ENCODE measurements around the gene ZNF32.
A peak's percentile ranks its signal among the peaks of the same experiment; 100 is the strongest.

Gene ZNF32

DNA sequence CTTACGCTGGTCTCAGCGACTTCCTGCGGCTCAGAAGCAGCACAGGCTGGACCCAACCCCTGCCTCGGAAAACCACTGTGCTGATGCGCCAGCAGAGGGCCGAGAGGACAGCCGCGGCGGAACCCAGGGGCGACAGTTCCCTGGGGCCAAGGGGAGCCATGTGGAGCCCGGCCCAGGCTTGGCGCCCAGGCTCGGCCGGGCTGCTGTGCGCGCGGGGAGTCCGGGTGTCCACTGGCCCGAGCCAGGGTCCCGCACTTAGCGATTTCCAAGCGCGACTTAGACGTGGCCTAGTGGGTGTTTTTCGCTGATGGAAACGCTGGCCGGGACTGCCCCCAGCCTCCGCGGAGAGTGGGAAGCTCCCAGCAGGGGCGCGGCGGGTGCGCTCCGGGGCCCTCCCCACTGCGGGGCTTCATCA lies 18.6 kb upstream of the ZNF32 start:
- peak overlapping the region; percentile 58 for H3K4me3 ChIP-seq (ENCODE audit: low read depth, low read length)
- H3K27ac ChIP-seq (ENCODE audit: low read depth, low read length): no peak overlapping the region
- peaks cover 5% of the 10 kb centered on the region; the same call in 1 of the 2 replicates for H3K9me3 ChIP-seq (ENCODE audit: control insufficient read depth, insufficient read depth, low read depth, low read length)
- peaks cover 38% of the 10 kb centered on the region for H3K27me3 ChIP-seq (ENCODE audit: control insufficient read depth, insufficient read depth, low read length)
- no peak overlapping the region for H3K9ac ChIP-seq (ENCODE audit: low read length)
- no peaks in the 10 kb centered on the region for H3K36me3 ChIP-seq (ENCODE audit: control insufficient read depth, insufficient read depth, low read length)
- no peaks in the 10 kb centered on the region for H3K4me1 ChIP-seq (ENCODE audit: control insufficient read depth, insufficient read depth, low read length)

DNA sequence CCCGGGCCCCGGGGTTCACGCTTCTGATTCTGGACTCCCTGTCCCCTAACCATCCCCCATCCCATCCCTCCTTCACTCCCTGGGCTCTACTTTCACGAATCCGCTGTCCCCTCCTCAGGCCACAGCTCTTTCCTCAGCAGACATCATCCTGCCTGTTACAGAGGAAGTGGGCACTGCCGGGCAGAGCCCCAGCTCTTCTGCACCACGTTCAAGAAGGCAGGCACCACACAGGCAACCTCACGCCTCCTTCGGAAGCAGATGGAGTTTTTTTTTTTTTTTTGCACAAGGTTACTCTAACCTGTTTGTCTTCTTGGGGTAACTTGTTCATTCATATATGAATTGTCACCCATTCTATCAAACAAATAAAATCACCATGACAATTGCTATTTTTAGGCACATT lies 17.9 kb upstream of the ZNF32 start:
- Histone ChIP-seq H3K9ac (ENCODE audit: low read length) (no peak overlapping the region), H3K27me3 (ENCODE audit: control insufficient read depth, insufficient read depth, low read length) (peaks cover 38% of the 10 kb centered on the region), H3K36me3 (ENCODE audit: control insufficient read depth, insufficient read depth, low read length) (no peaks in the 10 kb centered on the region), H3K27ac (ENCODE audit: low read depth, low read length) (no peak overlapping the region), H3K9me3 (ENCODE audit: control insufficient read depth, insufficient read depth, low read depth, low read length) (peaks cover 5% of the 10 kb centered on the region; the same call in 1 of the 2 replicates), H3K4me1 (ENCODE audit: control insufficient read depth, insufficient read depth, low read length) (no peaks in the 10 kb centered on the region), H3K4me3 (ENCODE audit: low read depth, low read length) (no peak overlapping the region)

DNA sequence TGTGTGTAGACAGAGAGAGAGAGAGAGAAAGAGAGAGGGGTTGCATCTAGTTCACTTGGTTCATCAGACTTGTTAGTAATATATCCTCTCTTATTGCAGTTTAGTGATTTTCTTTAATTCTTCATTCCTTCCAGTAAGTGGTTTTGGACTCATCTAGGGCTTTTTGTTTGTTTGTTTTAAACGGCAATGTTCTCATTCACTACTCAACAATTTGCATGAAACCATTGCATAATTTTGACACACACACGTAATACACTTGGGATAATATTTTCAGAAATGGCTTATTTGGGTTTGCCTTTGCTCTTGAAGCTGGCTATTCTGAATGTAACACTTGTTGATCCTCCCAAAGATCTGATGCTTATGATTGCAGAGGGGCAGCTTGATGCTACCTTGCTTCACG lies 16.4 kb upstream of the ZNF32 start:
- no peak overlapping the region for H3K9ac ChIP-seq (ENCODE audit: low read length)
- H3K27ac ChIP-seq (ENCODE audit: low read depth, low read length): no peak overlapping the region
- H3K4me1 ChIP-seq (ENCODE audit: control insufficient read depth, insufficient read depth, low read length): no peaks in the 10 kb centered on the region
- H3K9me3 ChIP-seq (ENCODE audit: control insufficient read depth, insufficient read depth, low read depth, low read length): peaks cover 5% of the 10 kb centered on the region; the same call in 1 of the 2 replicates
- H3K36me3 ChIP-seq (ENCODE audit: control insufficient read depth, insufficient read depth, low read length): no peaks in the 10 kb centered on the region
- peaks cover 30% of the 10 kb centered on the region for H3K27me3 ChIP-seq (ENCODE audit: control insufficient read depth, insufficient read depth, low read length)
- H3K4me3 ChIP-seq (ENCODE audit: low read depth, low read length): no peak overlapping the region

- no peaks in the 10 kb centered on the region for H3K27me3 ChIP-seq (ENCODE audit: control insufficient read depth, insufficient read depth, low read length)
- no peaks in the 10 kb centered on the region for H3K4me1 ChIP-seq (ENCODE audit: control insufficient read depth, insufficient read depth, low read length)
- no peak overlapping the region for H3K9ac ChIP-seq (ENCODE audit: low read length)
- H3K36me3 ChIP-seq (ENCODE audit: control insufficient read depth, insufficient read depth, low read length): no peaks in the 10 kb centered on the region
- no peak overlapping the region for H3K4me3 ChIP-seq (ENCODE audit: low read depth, low read length)
- peaks cover 4% of the 10 kb centered on the region; the same call in 1 of the 2 replicates for H3K9me3 ChIP-seq (ENCODE audit: control insufficient read depth, insufficient read depth, low read depth, low read length)
- no peak overlapping the region for H3K27ac ChIP-seq (ENCODE audit: low read depth, low read length)
These were observed 9.5 kb upstream of the ZNF32 start for GRCh38 chr10:43658227-43658626.

GRCh38 chr10:43655311-43655710 lies 6.6 kb upstream of the ZNF32 start:
- H3K4me1 ChIP-seq (ENCODE audit: control insufficient read depth, insufficient read depth, low read length): no peaks in the 10 kb centered on the region

DNA sequence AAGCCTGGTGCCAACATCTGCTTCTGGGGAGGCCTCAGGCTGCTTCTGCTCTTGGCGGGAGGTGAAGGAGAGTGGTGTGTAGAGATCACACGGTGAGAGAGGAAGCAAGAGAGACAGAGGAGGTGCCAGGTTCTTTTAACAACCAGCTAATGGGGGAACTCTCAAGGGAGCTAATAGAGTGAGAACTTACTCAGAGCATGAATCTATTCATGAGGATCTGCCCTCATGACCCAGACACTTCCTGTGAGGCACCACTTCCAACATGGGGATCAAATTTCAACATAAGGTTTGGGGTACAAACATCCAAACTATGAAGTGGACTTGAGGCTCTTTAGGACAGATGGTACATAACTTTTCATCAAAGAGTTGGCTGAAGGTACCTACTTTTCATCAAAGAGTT lies 5.1 kb upstream of the ZNF32 start:
- Histone ChIP-seq H3K36me3 (ENCODE audit: control insufficient read depth, insufficient read depth, low read length) (no peaks in the 10 kb centered on the region), H3K4me1 (ENCODE audit: control insufficient read depth, insufficient read depth, low read length) (no peaks in the 10 kb centered on the region), H3K4me3 (ENCODE audit: low read depth, low read length) (no peak overlapping the region), H3K27ac (ENCODE audit: low read depth, low read length) (no peak overlapping the region), H3K9me3 (ENCODE audit: control insufficient read depth, insufficient read depth, low read depth, low read length) (no peaks in the 10 kb centered on the region), H3K27me3 (ENCODE audit: control insufficient read depth, insufficient read depth, low read length) (peaks cover 18% of the 10 kb centered on the region), H3K9ac (ENCODE audit: low read length) (no peak overlapping the region)

More at GRCh38 chr10:43655311-43655710, 6.6 kb upstream of the ZNF32 start:
- H3K27me3 ChIP-seq (ENCODE audit: control insufficient read depth, insufficient read depth, low read length): peaks cover 3% of the 10 kb centered on the region; the same call in 1 of the 2 replicates
- no peak overlapping the region for H3K27ac ChIP-seq (ENCODE audit: low read depth, low read length)
- H3K36me3 ChIP-seq (ENCODE audit: control insufficient read depth, insufficient read depth, low read length): no peaks in the 10 kb centered on the region
- no peak overlapping the region for H3K4me3 ChIP-seq (ENCODE audit: low read depth, low read length)
- no peaks in the 10 kb centered on the region for H3K9me3 ChIP-seq (ENCODE audit: control insufficient read depth, insufficient read depth, low read depth, low read length)
- no peak overlapping the region for H3K9ac ChIP-seq (ENCODE audit: low read length)

GRCh38 chr10:43649185-43649523 lies 473 bp upstream of the ZNF32 start:
- Histone ChIP-seq H3K4me3 (ENCODE audit: low read depth, low read length) (peak overlapping the region; percentile 64), H3K27me3 (ENCODE audit: control insufficient read depth, insufficient read depth, low read length) (peaks cover 24% of the 10 kb centered on the region), H3K36me3 (ENCODE audit: control insufficient read depth, insufficient read depth, low read length) (peaks cover 22% of the 10 kb centered on the region), H3K9me3 (ENCODE audit: control insufficient read depth, insufficient read depth, low read depth, low read length) (peaks cover 34% of the 10 kb centered on the region), H3K9ac (ENCODE audit: low read length) (peak overlapping the region; percentile 48), H3K4me1 (ENCODE audit: control insufficient read depth, insufficient read depth, low read length) (no peaks in the 10 kb centered on the region), H3K27ac (ENCODE audit: low read depth, low read length) (no peak overlapping the region)

GRCh38 chr10:43648095-43648397 lies 635 bp downstream of the ZNF32 start:
- Histone ChIP-seq H3K27me3 (ENCODE audit: control insufficient read depth, insufficient read depth, low read length) (peaks cover 24% of the 10 kb centered on the region), H3K36me3 (ENCODE audit: control insufficient read depth, insufficient read depth, low read length) (peaks cover 34% of the 10 kb centered on the region), H3K4me3 (ENCODE audit: low read depth, low read length) (peak overlapping the region; percentile 64), H3K27ac (ENCODE audit: low read depth, low read length) (no peak overlapping the region), H3K9me3 (ENCODE audit: control insufficient read depth, insufficient read depth, low read depth, low read length) (peaks cover 45% of the 10 kb centered on the region), H3K4me1 (ENCODE audit: control insufficient read depth, insufficient read depth, low read length) (no peaks in the 10 kb centered on the region), H3K9ac (ENCODE audit: low read length) (peak overlapping the region; percentile 75)

DNA sequence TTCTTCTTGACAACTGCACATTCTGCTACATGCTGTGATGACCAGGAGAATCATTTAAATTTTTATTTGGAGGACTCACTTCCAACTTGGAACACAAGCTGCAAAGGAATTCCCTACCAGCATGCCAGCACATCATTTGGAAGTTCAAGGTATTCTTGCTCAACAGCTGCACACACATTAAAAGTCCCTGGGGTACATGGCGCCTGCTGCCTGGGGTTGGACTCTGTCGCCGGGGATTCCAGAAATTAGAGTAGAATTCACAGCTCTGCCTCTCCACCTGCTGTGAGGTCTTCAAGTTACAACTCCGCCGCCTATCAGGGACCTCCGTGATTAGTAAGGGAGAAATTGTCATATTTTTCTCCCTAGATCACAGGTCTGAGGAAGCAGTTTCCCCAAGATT lies 1.1 kb downstream of the ZNF32 start:
- Histone ChIP-seq H3K27me3 (ENCODE audit: control insufficient read depth, insufficient read depth, low read length) (peaks cover 24% of the 10 kb centered on the region), H3K9me3 (ENCODE audit: control insufficient read depth, insufficient read depth, low read depth, low read length) (peaks cover 48% of the 10 kb centered on the region), H3K4me1 (ENCODE audit: control insufficient read depth, insufficient read depth, low read length) (no peaks in the 10 kb centered on the region), H3K36me3 (ENCODE audit: control insufficient read depth, insufficient read depth, low read length) (peaks cover 36% of the 10 kb centered on the region), H3K9ac (ENCODE audit: low read length) (no peak overlapping the region), H3K27ac (ENCODE audit: low read depth, low read length) (no peak overlapping the region), H3K4me3 (ENCODE audit: low read depth, low read length) (peak overlapping the region; percentile 64; the same call in 1 of the 2 replicates)

- Histone ChIP-seq H3K4me1 (ENCODE audit: control insufficient read depth, insufficient read depth, low read length) (no peaks in the 10 kb centered on the region), H3K9me3 (ENCODE audit: control insufficient read depth, insufficient read depth, low read depth, low read length) (peaks cover 63% of the 10 kb centered on the region), H3K27ac (ENCODE audit: low read depth, low read length) (no peak overlapping the region), H3K9ac (ENCODE audit: low read length) (no peak overlapping the region), H3K36me3 (ENCODE audit: control insufficient read depth, insufficient read depth, low read length) (peaks cover 38% of the 10 kb centered on the region), H3K4me3 (ENCODE audit: low read depth, low read length) (no peak overlapping the region), H3K27me3 (ENCODE audit: control insufficient read depth, insufficient read depth, low read length) (peaks cover 24% of the 10 kb centered on the region)
These were observed 2.8 kb downstream of the ZNF32 start for GRCh38 chr10:43645866-43646265.

DNA sequence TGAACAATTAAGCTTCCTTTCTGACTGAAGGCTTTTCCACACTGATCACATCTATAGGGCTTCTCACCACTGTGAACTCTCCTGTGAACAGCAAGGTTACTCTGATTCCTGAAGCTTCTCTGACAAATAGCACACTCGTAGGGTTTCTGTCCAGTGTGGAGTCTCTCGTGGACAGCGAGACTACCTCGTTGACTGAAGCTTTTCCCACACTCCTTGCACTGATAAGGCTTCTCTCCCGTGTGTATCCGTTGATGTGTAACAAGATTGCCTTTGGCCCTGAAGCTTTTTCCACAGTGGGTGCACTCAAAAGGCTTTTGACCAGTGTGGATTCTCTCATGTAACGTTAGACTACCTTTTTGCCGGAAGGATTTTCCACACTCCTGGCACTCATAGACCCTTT lies 4.4 kb downstream of the ZNF32 start:
- H3K9ac ChIP-seq (ENCODE audit: low read length): no peak overlapping the region
- peaks cover 65% of the 10 kb centered on the region for H3K9me3 ChIP-seq (ENCODE audit: control insufficient read depth, insufficient read depth, low read depth, low read length)
- H3K27me3 ChIP-seq (ENCODE audit: control insufficient read depth, insufficient read depth, low read length): peaks cover 10% of the 10 kb centered on the region
- peaks cover 38% of the 10 kb centered on the region for H3K36me3 ChIP-seq (ENCODE audit: control insufficient read depth, insufficient read depth, low read length)
- no peak overlapping the region for H3K27ac ChIP-seq (ENCODE audit: low read depth, low read length)
- H3K4me1 ChIP-seq (ENCODE audit: control insufficient read depth, insufficient read depth, low read length): no peaks in the 10 kb centered on the region
- no peak overlapping the region for H3K4me3 ChIP-seq (ENCODE audit: low read depth, low read length)

- H3K9me3 ChIP-seq (ENCODE audit: control insufficient read depth, insufficient read depth, low read depth, low read length): peaks cover 56% of the 10 kb centered on the region
These were observed 8.1 kb downstream of the ZNF32 start for GRCh38 chr10:43640603-43641002.

More at GRCh38 chr10:43640603-43641002, 8.1 kb downstream of the ZNF32 start:
- H3K4me1 ChIP-seq (ENCODE audit: control insufficient read depth, insufficient read depth, low read length): no peaks in the 10 kb centered on the region
- no peak overlapping the region for H3K4me3 ChIP-seq (ENCODE audit: low read depth, low read length)
- H3K9ac ChIP-seq (ENCODE audit: low read length): no peak overlapping the region
- H3K27ac ChIP-seq (ENCODE audit: low read depth, low read length): no peak overlapping the region
- no peaks in the 10 kb centered on the region for H3K27me3 ChIP-seq (ENCODE audit: control insufficient read depth, insufficient read depth, low read length)
- peaks cover 30% of the 10 kb centered on the region for H3K36me3 ChIP-seq (ENCODE audit: control insufficient read depth, insufficient read depth, low read length)
